Breast epithelium (tissue), 4 donors: Measurements from ENCODE around the gene KRT15. TPM values are rescaled to one million over a fixed set of nuclear protein-coding genes. Genes with fewer than 3 reads are reported as not detected.

Experiments used
- DNase-seq, 2 donors: peaks; one replicate each; pipeline ENCODE4 v3.0.0-alpha.2; 2019; ENCODE audit warnings: low spot score in 2 of 2
- H3K27ac ChIP-seq, 2 donors: fragments of 200-600 bp; sonication (generic) in 1 of 2; one replicate each; pipeline ENCODE4 v1.5.1; 2016 to 2019; ENCODE audit warnings: mild to moderate bottlenecking in 1 of 2
- H3K27me3 ChIP-seq, 2 donors: fragments of 200-600 bp; sonication (generic) in 1 of 2; one replicate each; pipeline versions ENCODE4 v1.5.1 to v1.6.0; 2017 to 2019; ENCODE audit warnings: control low read depth in 1 of 2, mild to moderate bottlenecking in 1 of 2
- H3K36me3 ChIP-seq: fragments of 200-600 bp; one replicate; pipeline ENCODE4 v1.5.1; 2019
- H3K4me1 ChIP-seq, 2 donors: fragments of 200-600 bp; sonication (generic); one replicate each; pipeline ENCODE4 v1.5.1; 2016 to 2019; ENCODE audit warnings: control low read depth in 1 of 2
- H3K4me3 ChIP-seq, 3 donors: fragments of 200-600 bp; sonication (generic); 1 replicate in 2 of 3; 2 replicates in 1 of 3; pipeline ENCODE4 v1.5.1; 2016 to 2019; ENCODE audit warnings: mild to moderate bottlenecking in 3 of 3, moderate library complexity in 2 of 3
- H3K9me3 ChIP-seq, 2 donors: fragments of 200-600 bp; sonication (generic) in 1 of 2; one replicate each; pipeline ENCODE4 v1.5.1; 2016 to 2019; ENCODE audit warnings: control low read depth in 1 of 2
- CTCF ChIP-seq, 3 donors: fragments of 450-650 bp; IDR thresholded peaks; one replicate each; pipeline ENCODE4 v1.5.1; 2016 to 2017; ENCODE audit warnings: antibody characterized with exemption in 3 of 3, mild to moderate bottlenecking in 3 of 3, moderate library complexity in 3 of 3
- POLR2A ChIP-seq: fragments of 450-650 bp; IDR thresholded peaks from one replicate; pipeline ENCODE4 v1.6.1; 2016; ENCODE audit warnings: antibody characterized with exemption, mild to moderate bottlenecking, moderate library complexity
- POLR2AphosphoS5 ChIP-seq, 3 donors: sonication (generic); formaldehyde crosslinking; IDR thresholded peaks; one replicate each; pipeline ENCODE4 v1.6.1; 2017; ENCODE audit warnings: antibody characterized with exemption in 3 of 3
- intact Hi-C: fragments of 100-400 bp; cut with DNase I; formaldehyde crosslinking; loops from one replicate; pipeline ENCODE4 v1.15.1; 2023; ENCODE audit warnings: low total_unique reads
- total RNA-seq, 3 donors: library from RNA; depleted of rRNA; stranded (reverse); fragments of >200 nt; gene quantifications; one replicate each; pipeline ENCODE4 v1.1.0, GENCODE V29; 2016

Gene KRT15
- total RNA-seq, 3 donors from 2014 or later, result 0.80 to 2,244 (median 331) TPM

DNA sequence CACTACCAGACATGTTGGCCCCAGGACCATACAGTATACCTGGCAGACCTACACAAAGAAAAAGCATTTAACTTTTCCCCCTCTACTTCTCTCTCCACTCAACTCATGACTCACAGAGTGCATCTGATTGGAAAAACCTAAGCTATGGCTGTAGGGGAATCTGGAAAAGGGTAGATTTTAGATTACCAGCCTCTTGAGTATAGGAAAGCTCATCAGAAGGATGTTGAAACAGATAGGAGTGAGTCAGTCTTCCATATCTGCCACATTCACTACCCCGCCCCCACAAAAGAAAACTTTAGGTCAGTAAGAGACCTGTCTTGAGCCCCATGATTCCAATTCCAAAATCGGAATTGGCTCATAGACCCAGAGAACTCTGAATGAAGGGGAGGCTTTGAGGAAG, 40.9 kb upstream of the KRT15 start:
- intact Hi-C loops, result loop anchor here (10.0 kb wide), 1 partner anchor 75 kb away; no protein-coding TSS in a partner anchor
- H3K27ac ChIP-seq, result no peak overlapping the region
- H3K27me3 ChIP-seq, result no peaks in the 10 kb centered on the region
- no peaks in the 10 kb centered on the region for H3K4me1 ChIP-seq
- no peak overlapping the region for H3K4me3 ChIP-seq
- no peaks in the 10 kb centered on the region for H3K36me3 ChIP-seq
- no peak for DNase-seq
- no peaks in the 10 kb centered on the region for H3K9me3 ChIP-seq
- TF ChIP-seq CTCF (IDR thresholded peaks at IDR 0.05), result no peak
- TF ChIP-seq POLR2A, result no peak
- no peak for TF ChIP-seq POLR2AphosphoS5 (IDR thresholded peaks at IDR 0.05)

GRCh38 chr17:41556931-41557330, 38.2 kb upstream of the KRT15 start:
- TF ChIP-seq POLR2AphosphoS5 (IDR thresholded peaks at IDR 0.05) (no peak), CTCF (IDR thresholded peaks at IDR 0.05) (no peak), POLR2A (no peak)
- Histone ChIP-seq H3K27ac (no peak overlapping the region), H3K9me3 (no peaks in the 10 kb centered on the region), H3K36me3 (no peaks in the 10 kb centered on the region), H3K4me3 (no peak overlapping the region), H3K27me3 (no peaks in the 10 kb centered on the region), H3K4me1 (no peaks in the 10 kb centered on the region)
- no peak for DNase-seq
- intact Hi-C loops, result loop anchor here (10.0 kb wide), 1 partner anchor 78 kb away; no protein-coding TSS in a partner anchor

DNA sequence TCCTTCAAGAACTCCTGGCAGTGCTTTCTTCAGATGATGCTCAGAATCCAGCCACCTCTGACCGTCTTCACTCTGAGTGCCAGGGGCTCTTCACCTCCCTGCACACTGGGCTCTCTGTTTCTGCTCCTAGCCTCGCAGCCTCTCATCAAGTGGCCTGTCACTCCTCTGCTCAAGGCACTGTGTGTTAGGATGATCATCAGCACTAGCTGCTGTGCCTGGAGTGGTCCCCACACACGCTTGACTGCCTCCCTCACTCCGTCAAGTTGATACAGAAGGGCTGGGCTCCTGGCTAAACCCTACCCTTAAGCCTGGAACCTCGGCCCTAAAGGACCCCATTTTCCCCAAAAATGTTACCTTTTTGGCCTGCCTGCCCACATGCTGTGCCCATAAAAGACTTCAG, 37.6 kb upstream of the KRT15 start:
- no peak for DNase-seq
- Histone ChIP-seq H3K27ac (no peak overlapping the region), H3K9me3 (no peaks in the 10 kb centered on the region), H3K27me3 (no peaks in the 10 kb centered on the region), H3K4me3 (no peak overlapping the region), H3K4me1 (no peaks in the 10 kb centered on the region), H3K36me3 (no peaks in the 10 kb centered on the region)
- no peak for TF ChIP-seq CTCF (IDR thresholded peaks at IDR 0.05)
- no peak for TF ChIP-seq POLR2AphosphoS5 (IDR thresholded peaks at IDR 0.05)
- TF ChIP-seq POLR2A, result no peak
- intact Hi-C loops, result loop anchor here (10.0 kb wide), 1 partner anchor 78 kb away; no protein-coding TSS in a partner anchor

GRCh38 chr17:41555105-41555887, 36.6 kb upstream of the KRT15 start:
- no peak for TF ChIP-seq CTCF (IDR thresholded peaks at IDR 0.05)
- TF ChIP-seq POLR2A, result no peak
- TF ChIP-seq POLR2AphosphoS5 (IDR thresholded peaks at IDR 0.05), result no peak
- intact Hi-C loops, result loop anchor here (10.0 kb wide), 1 partner anchor 80 kb away; no protein-coding TSS in a partner anchor
- no peaks in the 10 kb centered on the region for H3K4me1 ChIP-seq
- no peaks in the 10 kb centered on the region for H3K36me3 ChIP-seq
- no peaks in the 10 kb centered on the region for H3K27me3 ChIP-seq
- no peak overlapping the region for H3K27ac ChIP-seq
- no peaks in the 10 kb centered on the region for H3K9me3 ChIP-seq
- H3K4me3 ChIP-seq, result no peak overlapping the region
- no peak for DNase-seq

DNA sequence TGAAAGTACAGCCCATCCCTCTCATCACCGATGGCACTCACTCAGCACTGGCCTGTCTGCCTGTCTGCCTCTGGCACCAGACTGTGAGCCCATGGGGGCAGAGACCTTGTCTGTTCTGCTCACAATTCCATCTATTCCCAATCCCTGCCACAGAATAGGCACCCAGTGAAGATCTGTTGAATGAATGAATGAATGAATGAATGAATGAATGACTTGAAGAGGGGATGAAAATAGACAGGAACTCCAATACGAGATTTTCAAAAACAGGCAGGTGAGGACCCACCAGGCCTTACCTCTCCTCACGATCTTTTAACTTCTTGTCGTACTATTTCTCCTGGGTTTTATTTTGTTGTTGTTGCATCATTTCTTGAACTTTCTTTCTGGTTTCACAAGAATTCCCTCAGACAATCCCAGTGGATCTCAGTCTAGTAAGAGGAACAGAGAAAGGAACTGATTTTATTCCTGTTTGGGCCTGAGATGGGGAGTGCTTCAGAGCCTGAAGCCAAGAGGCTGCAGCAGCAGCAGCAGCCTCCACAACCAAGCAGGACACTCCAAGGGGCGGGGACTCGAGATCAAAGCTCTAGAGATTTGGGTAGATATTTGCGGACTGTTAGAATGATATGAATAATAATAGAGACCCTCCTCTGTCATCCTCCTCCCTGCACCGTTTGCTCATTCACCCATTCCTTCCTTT, 35.4 kb upstream of the KRT15 start:
- H3K4me1 ChIP-seq, result peaks cover under 1 to 1% of the 10 kb centered on the region in 2 donors
- no peaks in the 10 kb centered on the region for H3K9me3 ChIP-seq
- DNase-seq, result no peak
- H3K27me3 ChIP-seq, result no peaks in the 10 kb centered on the region
- no peaks in the 10 kb centered on the region for H3K36me3 ChIP-seq
- TF ChIP-seq POLR2A (no peak), POLR2AphosphoS5 (IDR thresholded peaks at IDR 0.05) (no peak), CTCF (IDR thresholded peaks at IDR 0.05) (no peak)
- H3K27ac ChIP-seq, result no peak overlapping the region
- intact Hi-C loops, result loop anchor here (10.0 kb wide), 1 partner anchor 81 kb away; no protein-coding TSS in a partner anchor
- H3K4me3 ChIP-seq, result no peak overlapping the region
